ENCODE results near the gene PER2.

The PER2 gene

DNA sequence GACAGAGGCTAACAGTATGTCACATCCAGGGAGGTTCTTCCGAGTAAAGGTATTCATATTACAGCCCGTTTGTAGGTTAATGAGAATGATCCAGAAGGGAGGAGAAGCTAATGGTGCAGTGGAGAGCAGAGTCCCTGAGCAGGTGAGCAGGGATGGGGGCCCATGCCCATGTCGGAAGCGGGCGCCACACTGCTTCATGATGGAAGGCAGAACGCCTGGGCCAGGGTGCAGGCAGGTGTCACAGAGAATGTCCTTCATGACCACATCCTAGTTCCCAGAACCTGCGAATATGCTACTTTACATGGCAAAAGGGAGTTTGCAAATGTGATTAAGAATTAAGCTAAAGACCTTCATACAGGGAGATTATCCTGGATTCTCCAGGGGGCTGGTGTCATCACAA lies 52.6 kb downstream of the PER2 start:
- Histone ChIP-seq H3K79me2 (ENCODE audit: insufficient read depth, low read depth) (peaks cover 18% of the 10 kb centered on the region), H3K4me3 (IDR thresholded peaks at IDR 0.05; ENCODE audit: insufficient read depth, low read depth, low read length) (no peak overlapping the region), H3K4me2 (no peak overlapping the region), H3K27me3 (ENCODE audit: insufficient read depth, low read depth) (no peaks in the 10 kb centered on the region), H3K36me3 (ENCODE audit: insufficient read depth) (no peaks in the 10 kb centered on the region), H2AFZ (ENCODE audit: low read depth) (no peak overlapping the region), H3K9ac (no peak overlapping the region), H3K4me1 (ENCODE audit: low read depth, poor library complexity, severe bottlenecking) (peaks cover 16% of the 10 kb centered on the region), H4K20me1 (ENCODE audit: insufficient read depth) (no peaks in the 10 kb centered on the region; the same call in 1 of the 2 replicates), H3K27ac (no peak overlapping the region)
- TF ChIP-seq, protein P1, sequence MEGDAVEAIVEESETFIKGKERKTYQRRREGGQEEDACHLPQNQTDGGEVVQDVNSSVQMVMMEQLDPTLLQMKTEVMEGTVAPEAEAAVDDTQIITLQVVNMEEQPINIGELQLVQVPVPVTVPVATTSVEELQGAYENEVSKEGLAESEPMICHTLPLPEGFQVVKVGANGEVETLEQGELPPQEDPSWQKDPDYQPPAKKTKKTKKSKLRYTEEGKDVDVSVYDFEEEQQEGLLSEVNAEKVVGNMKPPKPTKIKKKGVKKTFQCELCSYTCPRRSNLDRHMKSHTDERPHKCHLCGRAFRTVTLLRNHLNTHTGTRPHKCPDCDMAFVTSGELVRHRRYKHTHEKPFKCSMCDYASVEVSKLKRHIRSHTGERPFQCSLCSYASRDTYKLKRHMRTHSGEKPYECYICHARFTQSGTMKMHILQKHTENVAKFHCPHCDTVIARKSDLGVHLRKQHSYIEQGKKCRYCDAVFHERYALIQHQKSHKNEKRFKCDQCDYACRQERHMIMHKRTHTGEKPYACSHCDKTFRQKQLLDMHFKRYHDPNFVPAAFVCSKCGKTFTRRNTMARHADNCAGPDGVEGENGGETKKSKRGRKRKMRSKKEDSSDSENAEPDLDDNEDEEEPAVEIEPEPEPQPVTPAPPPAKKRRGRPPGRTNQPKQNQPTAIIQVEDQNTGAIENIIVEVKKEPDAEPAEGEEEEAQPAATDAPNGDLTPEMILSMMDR (conservative IDR thresholded peaks at IDR 0.05; ENCODE audit: low read depth, low read length), result no peak

DNA sequence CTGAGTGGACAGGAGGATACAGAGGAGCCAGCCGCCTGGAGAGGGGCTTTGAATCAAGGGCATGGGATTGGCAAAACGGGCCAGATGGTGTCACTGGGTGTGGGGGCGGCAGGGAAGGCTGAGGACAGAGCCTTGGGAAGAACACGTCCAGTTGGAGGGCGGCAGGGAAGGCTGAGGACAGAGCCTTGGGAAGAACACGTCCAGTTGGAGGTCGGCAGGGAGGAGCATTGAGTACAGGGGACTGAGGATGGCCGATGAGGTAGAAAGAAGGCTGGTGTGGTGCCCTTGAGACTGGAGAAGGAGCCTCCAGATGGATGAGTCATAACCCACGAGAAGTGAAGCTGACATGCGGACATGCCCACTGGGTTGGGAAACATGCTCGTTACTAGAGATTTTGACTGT lies 53.1 kb downstream of the PER2 start:
- Histone ChIP-seq H3K36me3 (ENCODE audit: insufficient read depth) (no peaks in the 10 kb centered on the region), H3K4me1 (ENCODE audit: low read depth, poor library complexity, severe bottlenecking) (peaks cover 16% of the 10 kb centered on the region), H3K79me2 (ENCODE audit: insufficient read depth, low read depth) (peaks cover 18% of the 10 kb centered on the region), H4K20me1 (ENCODE audit: insufficient read depth) (no peaks in the 10 kb centered on the region; the same call in 1 of the 2 replicates), H3K9ac (no peak overlapping the region), H3K4me2 (no peak overlapping the region), H3K27me3 (ENCODE audit: insufficient read depth, low read depth) (no peaks in the 10 kb centered on the region), H2AFZ (ENCODE audit: low read depth) (no peak overlapping the region), H3K27ac (no peak overlapping the region), H3K4me3 (IDR thresholded peaks at IDR 0.05; ENCODE audit: insufficient read depth, low read depth, low read length) (no peak overlapping the region)
- TF ChIP-seq, protein P1 (conservative IDR thresholded peaks at IDR 0.05; ENCODE audit: low read depth, low read length), result no peak

DNA sequence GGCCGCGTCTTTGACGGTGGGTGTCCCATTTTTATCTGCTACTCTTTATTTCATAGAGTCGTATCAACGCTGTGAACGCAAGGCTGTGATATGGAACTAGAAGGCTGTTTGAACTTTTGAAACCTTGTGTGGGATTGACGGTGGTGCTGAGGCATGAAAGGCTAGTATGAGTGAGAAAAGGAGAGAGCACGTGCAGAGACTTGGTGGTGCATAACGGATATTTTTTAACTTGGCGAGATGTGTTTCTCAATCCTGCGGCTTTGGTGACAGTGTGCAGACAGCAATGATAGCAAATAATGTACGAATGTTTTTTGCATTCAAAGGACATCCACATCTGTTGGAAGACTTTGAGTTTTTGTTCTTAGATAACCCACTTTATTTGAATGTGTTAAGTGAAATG lies 54.8 kb downstream of the PER2 start:
- peaks cover 12% of the 10 kb centered on the region for H3K79me2 ChIP-seq (ENCODE audit: insufficient read depth, low read depth)
- TF ChIP-seq, protein P1 (conservative IDR thresholded peaks at IDR 0.05; ENCODE audit: low read depth, low read length), result no peak
- no peak overlapping the region for H3K4me2 ChIP-seq
- H4K20me1 ChIP-seq (ENCODE audit: insufficient read depth), result no peaks in the 10 kb centered on the region; the same call in 1 of the 2 replicates
- no peak overlapping the region for H3K4me3 ChIP-seq (IDR thresholded peaks at IDR 0.05; ENCODE audit: insufficient read depth, low read depth, low read length)
- H3K4me1 ChIP-seq (ENCODE audit: low read depth, poor library complexity, severe bottlenecking), result peaks cover 15% of the 10 kb centered on the region
- no peak overlapping the region for H3K27ac ChIP-seq
- H3K36me3 ChIP-seq (ENCODE audit: insufficient read depth), result no peaks in the 10 kb centered on the region
- H3K27me3 ChIP-seq (ENCODE audit: insufficient read depth, low read depth), result no peaks in the 10 kb centered on the region
- H3K9ac ChIP-seq, result no peak overlapping the region
- H2AFZ ChIP-seq (ENCODE audit: low read depth), result no peak overlapping the region

DNA sequence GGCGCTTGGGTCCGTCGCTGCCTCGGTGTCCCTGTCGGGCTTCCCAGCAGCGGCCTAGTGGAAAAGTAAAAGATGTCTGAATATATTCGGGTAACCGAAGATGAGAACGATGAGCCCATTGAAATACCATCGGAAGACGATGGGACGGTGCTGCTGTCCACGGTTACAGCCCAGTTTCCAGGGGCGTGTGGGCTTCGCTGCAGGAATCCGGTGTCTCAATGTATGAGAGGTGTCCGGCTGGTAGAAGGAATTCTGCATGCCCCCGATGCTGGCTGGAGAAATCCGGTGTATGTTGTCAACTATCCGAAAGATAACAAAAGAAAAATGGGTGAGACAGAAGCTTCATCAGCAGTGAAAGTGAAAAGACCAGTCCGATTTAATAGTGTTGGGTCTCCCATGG lies 56.6 kb downstream of the PER2 start:
- Histone ChIP-seq H3K27me3 (ENCODE audit: insufficient read depth, low read depth) (no peaks in the 10 kb centered on the region), H3K9ac (no peak overlapping the region), H3K4me2 (no peak overlapping the region), H3K36me3 (ENCODE audit: insufficient read depth) (no peaks in the 10 kb centered on the region), H3K79me2 (ENCODE audit: insufficient read depth, low read depth) (no peaks in the 10 kb centered on the region), H4K20me1 (ENCODE audit: insufficient read depth) (no peaks in the 10 kb centered on the region), H3K4me3 (IDR thresholded peaks at IDR 0.05; ENCODE audit: insufficient read depth, low read depth, low read length) (no peak overlapping the region), H2AFZ (ENCODE audit: low read depth) (no peak overlapping the region), H3K27ac (no peak overlapping the region), H3K4me1 (ENCODE audit: low read depth, poor library complexity, severe bottlenecking) (no peaks in the 10 kb centered on the region)
- TF ChIP-seq, protein P1 (conservative IDR thresholded peaks at IDR 0.05; ENCODE audit: low read depth, low read length), result no peak

Measured in KMS-11 (cell line).